Measurements from ENCODE around the gene PAF1. TPM values are rescaled to one million over a fixed set of nuclear protein-coding genes. Genes with fewer than 3 reads are reported as not detected.

Gene PAF1
- total RNA-seq, 1 experiment from 2014 or later: 53.5 TPM

DNA sequence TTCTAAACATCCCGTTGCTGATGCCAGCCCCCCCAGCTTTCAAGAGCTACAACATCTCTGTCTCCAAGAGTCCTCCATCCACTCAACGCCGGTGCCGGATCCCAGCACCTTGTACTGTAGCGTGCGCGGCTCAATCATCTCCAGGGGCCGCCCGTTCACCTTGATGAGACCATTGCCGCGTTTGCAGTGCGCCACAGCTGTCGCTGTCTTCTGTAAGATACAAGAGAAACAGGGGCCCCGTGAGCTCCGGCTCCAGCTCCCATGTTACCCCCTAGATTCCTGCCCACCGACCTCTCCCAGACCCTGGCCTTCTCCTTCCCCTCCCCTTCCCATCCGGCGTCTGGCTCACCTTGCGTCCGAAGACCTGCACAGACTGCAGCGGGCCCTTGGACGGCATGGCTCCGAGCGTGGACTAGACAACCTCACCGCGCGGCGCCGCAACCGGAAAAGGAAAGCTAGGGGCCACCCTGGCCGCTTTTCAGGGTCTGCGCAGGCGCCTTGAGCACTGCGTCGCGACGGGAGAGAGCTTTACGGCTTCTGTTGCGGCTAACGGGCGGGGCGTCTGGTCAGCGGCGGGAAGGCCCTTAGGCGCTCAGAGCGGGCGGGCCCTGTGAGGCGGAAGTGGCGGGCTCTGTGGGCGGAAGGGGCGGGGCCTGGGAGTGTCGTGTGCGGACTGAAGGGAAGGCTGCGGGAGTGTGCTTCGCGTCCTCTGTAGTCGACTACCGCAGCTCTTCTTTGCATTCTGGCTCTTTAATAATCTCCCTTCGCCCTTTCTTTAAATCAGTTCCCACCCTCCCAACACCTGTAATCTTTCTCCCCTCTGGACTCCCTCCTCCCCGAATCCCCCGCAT is 44.8 kb upstream of the PAF1 start, which contains the start of gene RPS16 (continued):
- peak; percentile 86 for TF ChIP-seq SP1 (IDR thresholded peaks at IDR 0.05; ENCODE audit: low read depth)
- no peak for TF ChIP-seq ATF3 (IDR thresholded peaks at IDR 0.05)
- no peak for TF ChIP-seq FOSL1 (IDR thresholded peaks at IDR 0.05; ENCODE audit: low read depth)
- TF ChIP-seq CBX3 (IDR thresholded peaks at IDR 0.05; ENCODE audit: low read depth): no peak
- TF ChIP-seq EGR1 (IDR thresholded peaks at IDR 0.05; ENCODE audit: low read depth): peak; percentile 50

DNA sequence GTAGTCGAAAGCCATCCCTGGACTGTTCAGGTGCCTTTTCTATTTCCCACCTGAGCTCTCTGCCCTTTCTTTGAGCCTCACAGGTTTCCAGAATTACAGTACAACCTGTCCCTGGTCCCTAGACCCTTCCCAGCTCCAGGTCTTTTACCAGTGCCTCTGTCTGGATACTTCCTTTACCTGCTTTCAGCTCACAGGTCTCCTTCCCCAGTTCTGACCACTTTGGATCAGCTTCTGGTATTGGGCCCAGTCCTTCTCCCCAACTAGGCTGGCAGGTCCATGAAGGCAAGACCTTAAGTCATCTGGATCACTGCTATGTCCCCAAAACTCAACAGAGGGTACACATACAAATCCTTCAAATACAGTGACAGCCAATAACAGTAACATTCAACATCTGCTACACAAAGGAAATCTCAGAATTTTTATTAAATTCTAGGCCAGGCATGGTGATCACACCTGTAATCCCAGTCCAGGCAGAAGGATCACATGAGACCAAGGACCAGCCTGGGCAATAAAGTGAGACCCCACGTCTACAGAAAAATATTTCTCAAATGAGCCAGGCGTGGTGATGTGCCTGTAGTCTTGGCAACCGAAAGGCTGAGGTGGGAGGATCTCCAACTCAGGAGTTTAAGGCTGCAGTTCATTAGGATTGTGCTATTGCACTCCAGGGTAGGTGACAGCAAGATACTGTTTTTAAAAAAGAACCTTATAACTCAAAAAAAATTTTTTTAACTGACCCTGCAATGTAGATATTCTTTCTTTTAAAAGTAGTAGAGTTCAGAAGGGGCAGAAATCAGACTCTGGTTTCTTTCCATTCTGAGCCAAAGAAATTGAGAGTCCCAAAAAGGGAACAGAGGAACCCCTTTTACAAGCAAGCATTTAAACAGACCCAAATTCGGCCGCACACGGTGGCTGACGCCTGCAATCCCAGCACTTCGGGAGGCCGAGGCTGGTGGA is 43.5 kb upstream of the PAF1 start:
- peaks cover 46 to 76% of the 10 kb centered on the region in 2 experiments for H3K4me1 ChIP-seq (ENCODE audit: control insufficient read depth in 1 of 2, insufficient read depth in 2 of 2, low read length in 2 of 2)
- H3K4me2 ChIP-seq (ENCODE audit: low read length): peak overlapping the region; percentile 92
- ChIA-PET RAD21 (ENCODE audit: low non-redundant PET in 1 of 2, low total read pairs in 2 of 2, uncharacterized antibody in 2 of 2, unreplicated experiment in 2 of 2) (no interaction called here), CTCF (no interaction called here), POLR2A (interaction anchor here (0.8 to 2.6 kb wide), 10 partner anchors 9 to 92 kb away, joined by 3 to 35 read pairs (median 18); partner anchors contain the start of genes MED29, PAF1, SAMD4B and SUPT5H)
- no peak overlapping the region for H2AFZ ChIP-seq (ENCODE audit: low read depth, low read length, poor library complexity, severe bottlenecking)
- no TSS peak for BruUV-seq (replicated peaks)
- H3K9ac ChIP-seq (ENCODE audit: low read length): peak overlapping the region; percentile 100
- ATAC-seq (no peak), DNase-seq (ENCODE audit: low read depth, low spot score) (no peak)
- TF ChIP-seq ZNF274 (IDR thresholded peaks at IDR 0.05; ENCODE audit: low read depth, low read length): no peak
- TF ChIP-seq, protein P1, sequence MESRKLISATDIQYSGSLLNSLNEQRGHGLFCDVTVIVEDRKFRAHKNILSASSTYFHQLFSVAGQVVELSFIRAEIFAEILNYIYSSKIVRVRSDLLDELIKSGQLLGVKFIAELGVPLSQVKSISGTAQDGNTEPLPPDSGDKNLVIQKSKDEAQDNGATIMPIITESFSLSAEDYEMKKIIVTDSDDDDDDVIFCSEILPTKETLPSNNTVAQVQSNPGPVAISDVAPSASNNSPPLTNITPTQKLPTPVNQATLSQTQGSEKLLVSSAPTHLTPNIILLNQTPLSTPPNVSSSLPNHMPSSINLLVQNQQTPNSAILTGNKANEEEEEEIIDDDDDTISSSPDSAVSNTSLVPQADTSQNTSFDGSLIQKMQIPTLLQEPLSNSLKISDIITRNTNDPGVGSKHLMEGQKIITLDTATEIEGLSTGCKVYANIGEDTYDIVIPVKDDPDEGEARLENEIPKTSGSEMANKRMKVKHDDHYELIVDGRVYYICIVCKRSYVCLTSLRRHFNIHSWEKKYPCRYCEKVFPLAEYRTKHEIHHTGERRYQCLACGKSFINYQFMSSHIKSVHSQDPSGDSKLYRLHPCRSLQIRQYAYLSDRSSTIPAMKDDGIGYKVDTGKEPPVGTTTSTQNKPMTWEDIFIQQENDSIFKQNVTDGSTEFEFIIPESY (IDR thresholded peaks at IDR 0.05; ENCODE audit: extremely low read depth, insufficient replicate concordance, low read length): no peak
- TF ChIP-seq EGR1 (IDR thresholded peaks at IDR 0.05; ENCODE audit: low read depth): no peak
- no peak for TF ChIP-seq SRF (IDR thresholded peaks at IDR 0.05; ENCODE audit: low read depth)
- TF ChIP-seq POLR2A (IDR thresholded peaks at IDR 0.05; ENCODE audit: borderline replicate concordance, extremely low read depth, insufficient read depth, insufficient read length): no peak
- no peak for TF ChIP-seq EZH2 (IDR thresholded peaks at IDR 0.05)
- no peak; the same call in 1 of the 2 replicates for TF ChIP-seq POLR2AphosphoS5 (IDR thresholded peaks at IDR 0.05; ENCODE audit: low read depth, low read length)
- TF ChIP-seq, protein P2, sequence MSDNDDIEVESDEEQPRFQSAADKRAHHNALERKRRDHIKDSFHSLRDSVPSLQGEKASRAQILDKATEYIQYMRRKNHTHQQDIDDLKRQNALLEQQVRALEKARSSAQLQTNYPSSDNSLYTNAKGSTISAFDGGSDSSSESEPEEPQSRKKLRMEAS (IDR thresholded peaks at IDR 0.05): no peak
- TF ChIP-seq SIN3A (IDR thresholded peaks at IDR 0.05; ENCODE audit: low read depth): no peak
- TF ChIP-seq FOSL1 (IDR thresholded peaks at IDR 0.05; ENCODE audit: low read depth): no peak
- TF ChIP-seq JUND (IDR thresholded peaks at IDR 0.05): no peak
- peaks cover 36% of the 10 kb centered on the region for H3K79me2 ChIP-seq (ENCODE audit: insufficient read depth, low read length)
- no peaks in the 10 kb centered on the region for H3K9me3 ChIP-seq (ENCODE audit: control insufficient read depth in 1 of 2, insufficient read depth in 1 of 2, low read depth in 1 of 2, low read length in 2 of 2)
- H3K36me3 ChIP-seq (ENCODE audit: control insufficient read depth in 1 of 2, insufficient read depth in 2 of 2, low read length in 2 of 2): peaks cover 26 to 34% of the 10 kb centered on the region in 2 experiments; a peak in 3 of 4 replicates
- H3K27me3 ChIP-seq (ENCODE audit: insufficient read depth, low read length): no peaks in the 10 kb centered on the region
- peak overlapping the region; percentile 84 for H3K27ac ChIP-seq (ENCODE audit: low read depth, low read length)
- H4K20me1 ChIP-seq (ENCODE audit: insufficient read depth): peaks cover 13% of the 10 kb centered on the region; the same call in 1 of the 2 replicates
- intact Hi-C loops (cut with micrococcal nuclease): no loop called here
- H3K4me3 ChIP-seq (replicated peaks in 1 of 2; ENCODE audit: low read depth in 1 of 2, low read length in 2 of 2): peak overlapping the region; percentile 98 to 99
- H3K9me2 ChIP-seq (ENCODE audit: insufficient read depth): no peaks in the 10 kb centered on the region
